GM21381 (cell line): ENCODE measurements around the gene ZBTB40.

Source experiments
- ATAC-seq: cut with Tn5 transposase; IDR thresholded peaks from one replicate; pipeline ENCODE4 v1.9.1; 2021; ENCODE audit warnings: mild to moderate bottlenecking, moderate library complexity; ENCODE audit not compliant: unreplicated experiment

Gene ZBTB40

GRCh38 chr1:22529901-22530621 is 78.4 kb downstream of the ZBTB40 start:
- ATAC-seq: no peak

GRCh38 chr1:22530715-22531114 is 79.1 kb downstream of the ZBTB40 start:
- no peak for ATAC-seq

- ATAC-seq: no peak
These were observed 79.6 kb downstream of the ZBTB40 start for GRCh38 chr1:22531251-22531650.

- no peak for ATAC-seq
These were observed 81.7 kb downstream of the ZBTB40 start for GRCh38 chr1:22533244-22533895.

GRCh38 chr1:22534951-22535350 is 83.3 kb downstream of the ZBTB40 start:
- ATAC-seq: no peak

GRCh38 chr1:22535399-22535798 is 83.7 kb downstream of the ZBTB40 start:
- no peak for ATAC-seq

- no peak for ATAC-seq
These were observed 84.9 kb downstream of the ZBTB40 start for GRCh38 chr1:22536506-22536905.

GRCh38 chr1:22537441-22538139 is 85.9 kb downstream of the ZBTB40 start:
- ATAC-seq: no peak

- no peak for ATAC-seq
These were observed 88.0 kb downstream of the ZBTB40 start for GRCh38 chr1:22539510-22540118.

- no peak for ATAC-seq
These were observed 88.7 kb downstream of the ZBTB40 start for GRCh38 chr1:22540337-22540736.

GRCh38 chr1:22542886-22543285 is 91.2 kb downstream of the ZBTB40 start:
- no peak for ATAC-seq

- no peak for ATAC-seq
These were observed 92.0 kb downstream of the ZBTB40 start for GRCh38 chr1:22543679-22544078.

GRCh38 chr1:22544606-22545005 is 93.0 kb downstream of the ZBTB40 start:
- ATAC-seq: no peak

GRCh38 chr1:22545141-22545540 is 93.5 kb downstream of the ZBTB40 start:
- ATAC-seq: no peak

- ATAC-seq: no peak
These were observed 95.7 kb downstream of the ZBTB40 start for GRCh38 chr1:22547186-22547817.

GRCh38 chr1:22547818-22548462 is 96.3 kb downstream of the ZBTB40 start:
- ATAC-seq: no peak

GRCh38 chr1:22550021-22550420 is 98.4 kb downstream of the ZBTB40 start:
- no peak for ATAC-seq

GRCh38 chr1:22551591-22551990 is 99.9 kb downstream of the ZBTB40 start:
- ATAC-seq: no peak

GRCh38 chr1:22552021-22552420 is 100.4 kb downstream of the ZBTB40 start:
- no peak for ATAC-seq

GRCh38 chr1:22553104-22553880 is 101.6 kb downstream of the ZBTB40 start:
- ATAC-seq: no peak
